ENCODE data around the gene PLCXD3. TPM values are rescaled to one million over a fixed set of nuclear protein-coding genes. Genes with fewer than 3 reads are reported as not detected.

Gene PLCXD3
- total RNA-seq, 6 donors from 2014 or later = 1.0 to 2.9 (median 2.2) TPM

GRCh38 chr5:41369799-41370198, 140.6 kb downstream of the PLCXD3 start:
- Histone ChIP-seq H3K9me3 (no peaks in the 10 kb centered on the region), H3K36me3 (no peaks in the 10 kb centered on the region), H3K27me3 (no peaks in the 10 kb centered on the region), H3K27ac (no peak overlapping the region), H3K4me3 (no peak overlapping the region), H3K4me1 (no peaks in the 10 kb centered on the region)
- ATAC-seq (ENCODE audit: low FRiP score in 2 of 2) = no peak
- DNase-seq = no peak
- WGBS, 2 donors = 80 to 90% methylated on average over 2 of the region's 2 CpGs
- no peak for TF ChIP-seq POLR2AphosphoS5 (IDR thresholded peaks at IDR 0.05)
- TF ChIP-seq EP300 (IDR thresholded peaks at IDR 0.05) = no peak
- TF ChIP-seq POLR2A (IDR thresholded peaks at IDR 0.05) = no peak
- TF ChIP-seq, protein P1, sequence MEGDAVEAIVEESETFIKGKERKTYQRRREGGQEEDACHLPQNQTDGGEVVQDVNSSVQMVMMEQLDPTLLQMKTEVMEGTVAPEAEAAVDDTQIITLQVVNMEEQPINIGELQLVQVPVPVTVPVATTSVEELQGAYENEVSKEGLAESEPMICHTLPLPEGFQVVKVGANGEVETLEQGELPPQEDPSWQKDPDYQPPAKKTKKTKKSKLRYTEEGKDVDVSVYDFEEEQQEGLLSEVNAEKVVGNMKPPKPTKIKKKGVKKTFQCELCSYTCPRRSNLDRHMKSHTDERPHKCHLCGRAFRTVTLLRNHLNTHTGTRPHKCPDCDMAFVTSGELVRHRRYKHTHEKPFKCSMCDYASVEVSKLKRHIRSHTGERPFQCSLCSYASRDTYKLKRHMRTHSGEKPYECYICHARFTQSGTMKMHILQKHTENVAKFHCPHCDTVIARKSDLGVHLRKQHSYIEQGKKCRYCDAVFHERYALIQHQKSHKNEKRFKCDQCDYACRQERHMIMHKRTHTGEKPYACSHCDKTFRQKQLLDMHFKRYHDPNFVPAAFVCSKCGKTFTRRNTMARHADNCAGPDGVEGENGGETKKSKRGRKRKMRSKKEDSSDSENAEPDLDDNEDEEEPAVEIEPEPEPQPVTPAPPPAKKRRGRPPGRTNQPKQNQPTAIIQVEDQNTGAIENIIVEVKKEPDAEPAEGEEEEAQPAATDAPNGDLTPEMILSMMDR (IDR thresholded peaks at IDR 0.05) = no peak

GRCh38 chr5:41368158-41368557, 142.2 kb downstream of the PLCXD3 start:
- no peaks in the 10 kb centered on the region for H3K36me3 ChIP-seq
- no peak overlapping the region for H3K27ac ChIP-seq
- no peaks in the 10 kb centered on the region for H3K4me1 ChIP-seq
- H3K27me3 ChIP-seq = no peaks in the 10 kb centered on the region
- DNase-seq (no peak), ATAC-seq (ENCODE audit: low FRiP score in 2 of 2) (no peak)
- no peak overlapping the region for H3K4me3 ChIP-seq
- H3K9me3 ChIP-seq = no peaks in the 10 kb centered on the region
- TF ChIP-seq, protein P1 (IDR thresholded peaks at IDR 0.05) = no peak
- TF ChIP-seq POLR2A (IDR thresholded peaks at IDR 0.05) = no peak
- TF ChIP-seq EP300 (IDR thresholded peaks at IDR 0.05) = no peak
- 87 to 93% methylated on average over 2 of the region's 2 CpGs for WGBS, 2 donors

DNA sequence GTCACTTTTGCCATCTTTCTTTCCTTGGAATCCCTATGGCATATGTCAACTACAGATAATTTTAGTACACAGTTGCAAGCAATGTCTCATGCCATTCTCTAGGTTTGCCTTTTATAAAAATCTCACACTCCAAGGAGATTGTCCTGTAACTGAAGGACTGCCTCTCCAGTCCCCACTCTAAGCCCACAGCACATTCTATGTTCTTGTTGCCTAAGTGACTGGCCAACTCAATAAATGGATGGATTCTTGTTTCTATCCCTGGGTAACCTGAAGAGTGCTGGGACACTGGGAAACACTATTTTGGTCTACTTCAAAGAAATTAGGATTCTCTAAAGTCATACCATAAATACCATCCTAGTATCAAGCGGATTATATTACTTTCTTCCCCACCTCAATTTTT, 145.0 kb downstream of the PLCXD3 start:
- Histone ChIP-seq H3K9me3 (no peaks in the 10 kb centered on the region), H3K36me3 (no peaks in the 10 kb centered on the region), H3K4me3 (no peak overlapping the region), H3K27me3 (no peaks in the 10 kb centered on the region), H3K4me1 (no peaks in the 10 kb centered on the region), H3K27ac (no peak overlapping the region)
- DNase-seq (no peak), ATAC-seq (ENCODE audit: low FRiP score in 2 of 2) (no peak)
- TF ChIP-seq, protein P1 (IDR thresholded peaks at IDR 0.05) = no peak
- no peak for TF ChIP-seq POLR2AphosphoS5 (IDR thresholded peaks at IDR 0.05)
- no peak for TF ChIP-seq POLR2A (IDR thresholded peaks at IDR 0.05)
- TF ChIP-seq EP300 (IDR thresholded peaks at IDR 0.05) = no peak
- 0 to 61% methylated on average over 1 of the region's 1 CpG for WGBS, 2 donors

DNA sequence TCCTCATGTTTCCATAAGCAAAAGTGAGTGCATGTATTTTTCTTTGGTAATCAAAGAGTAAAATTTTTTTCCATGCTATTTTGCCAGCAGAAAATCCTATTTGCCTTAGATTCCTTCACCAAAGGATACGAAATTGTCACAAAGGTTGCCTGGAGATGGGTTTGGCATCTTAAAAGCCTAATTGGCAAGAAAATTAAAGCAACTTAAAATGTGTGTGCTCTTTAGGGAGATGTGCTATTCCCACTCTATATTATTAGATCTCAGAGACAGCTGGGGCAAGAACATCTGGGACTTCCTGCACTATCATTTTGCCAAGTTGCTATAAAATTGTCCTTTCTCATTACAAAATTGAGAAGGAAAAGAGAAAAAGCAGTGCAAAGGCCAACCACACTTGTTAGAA, 146.1 kb downstream of the PLCXD3 start:
- Histone ChIP-seq H3K27me3 (no peaks in the 10 kb centered on the region), H3K4me1 (no peaks in the 10 kb centered on the region), H3K27ac (no peak overlapping the region), H3K9me3 (no peaks in the 10 kb centered on the region), H3K36me3 (no peaks in the 10 kb centered on the region), H3K4me3 (no peak overlapping the region)
- ATAC-seq (ENCODE audit: low FRiP score in 2 of 2) (no peak), DNase-seq (no peak)
- 68 to 75% methylated on average over 1 of the region's 1 CpG for WGBS, 2 donors
- TF ChIP-seq POLR2A (IDR thresholded peaks at IDR 0.05) = no peak
- no peak for TF ChIP-seq POLR2AphosphoS5 (IDR thresholded peaks at IDR 0.05)
- TF ChIP-seq EP300 (IDR thresholded peaks at IDR 0.05) = no peak
- TF ChIP-seq, protein P1 (IDR thresholded peaks at IDR 0.05) = no peak

GRCh38 chr5:41363343-41363986, 146.9 kb downstream of the PLCXD3 start:
- TF ChIP-seq, protein P1 (IDR thresholded peaks at IDR 0.05) = no peak
- TF ChIP-seq POLR2AphosphoS5 (IDR thresholded peaks at IDR 0.05) (no peak), EP300 (IDR thresholded peaks at IDR 0.05) (no peak), POLR2A (IDR thresholded peaks at IDR 0.05) (no peak)
- Histone ChIP-seq H3K4me3 (no peak overlapping the region), H3K9me3 (no peaks in the 10 kb centered on the region), H3K27me3 (no peaks in the 10 kb centered on the region), H3K4me1 (no peaks in the 10 kb centered on the region), H3K27ac (no peak overlapping the region), H3K36me3 (no peaks in the 10 kb centered on the region)
- DNase-seq = no peak
- 81 to 83% methylated on average over 1 of the region's 1 CpG for WGBS, 2 donors
- ATAC-seq (ENCODE audit: low FRiP score in 2 of 2) = no peak

All from upper lobe of left lung (tissue), 6 donors.